T1000 (cell line): ENCODE results near the gene JADE2.
"Not testable (repeated sequence)": the region's sequence is repeated elsewhere in the genome, so short reads cannot be mapped to it uniquely, and the experiment has no call there.

ENCODE experiments used
- DNase-seq: peaks from one replicate; lab custom pipeline; 2025; ENCODE audit warnings: mixed read lengths; lab: John Stamatoyannopoulos, UW

JADE2 gene

DNA sequence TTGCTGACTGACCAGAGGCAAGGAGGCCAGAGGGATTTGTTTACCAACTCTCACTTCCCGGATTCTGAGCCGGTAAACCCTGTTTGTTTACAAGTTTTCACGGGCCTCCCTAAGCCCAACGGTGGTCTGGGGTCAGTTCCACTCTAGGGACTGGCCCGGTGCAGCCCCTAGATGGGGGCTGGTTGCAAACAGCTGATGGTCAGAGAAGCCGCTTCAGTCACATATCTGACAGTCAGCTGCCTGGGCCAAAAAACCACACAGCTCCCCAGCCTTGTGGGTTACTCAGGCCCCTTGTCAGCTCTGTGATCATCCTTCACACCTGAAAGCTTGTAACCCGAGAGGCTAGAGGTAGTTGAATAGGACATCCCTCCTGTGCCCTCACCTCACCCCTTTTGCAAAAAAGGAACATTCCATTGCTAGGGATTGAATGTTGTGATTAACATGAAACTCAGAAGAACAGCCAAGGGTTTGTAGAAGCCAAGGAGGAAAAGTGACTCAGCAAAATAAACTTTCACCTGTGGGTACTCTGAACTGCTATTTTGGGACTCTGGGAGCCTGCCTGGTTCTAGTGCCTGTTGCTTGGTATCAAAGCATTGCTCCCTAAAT lies 66.8 kb downstream of the JADE2 start:
- DNase-seq, result no peak

DNA sequence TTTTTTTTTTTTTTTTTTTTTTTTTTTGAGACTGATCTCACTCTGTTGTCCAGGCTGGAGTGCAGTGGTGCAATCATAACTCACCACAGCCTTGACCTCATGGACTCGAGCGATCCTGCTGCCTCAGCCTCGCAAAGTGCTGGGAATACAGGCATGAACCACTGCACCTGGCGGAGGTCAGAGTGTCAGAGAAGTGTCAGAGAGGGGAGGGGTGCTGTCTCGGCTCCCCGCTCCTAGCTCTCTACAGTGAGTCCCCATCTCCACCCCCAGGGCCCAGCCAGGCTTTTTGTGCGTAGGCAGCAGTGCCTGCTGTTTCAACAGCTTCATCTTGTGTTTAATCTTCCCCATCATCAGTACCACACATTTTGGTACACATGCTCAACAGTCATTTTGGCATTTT lies 68.9 kb downstream of the JADE2 start:
- DNase-seq, result no peak

GRCh38 chr5:134594797-134595457 lies 69.5 kb downstream of the JADE2 start:
- DNase-seq, result no peak

- DNase-seq, result no peak
These were observed 70.0 kb downstream of the JADE2 start for GRCh38 chr5:134595458-134595838.

DNA sequence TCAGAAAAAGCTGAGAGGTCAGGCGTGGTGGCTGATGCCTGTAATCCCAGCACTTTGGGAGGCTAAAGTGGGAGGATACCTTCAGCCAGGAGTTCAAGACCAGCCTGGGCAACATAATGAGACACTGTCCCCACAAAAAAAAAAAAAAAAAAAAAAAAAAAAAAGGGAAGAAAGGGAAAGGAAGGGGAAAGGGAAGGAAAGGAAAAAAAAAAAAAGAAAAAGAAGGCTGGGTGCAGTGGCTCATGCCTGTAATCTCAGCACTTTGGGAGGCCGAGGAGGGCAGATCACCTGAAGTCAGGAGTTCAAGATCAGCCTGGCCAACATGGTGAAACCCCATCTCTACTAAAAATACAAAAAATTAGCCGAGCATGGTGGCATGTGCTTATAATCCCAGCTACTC lies 74.3 kb downstream of the JADE2 start:
- DNase-seq, result not testable (repeated sequence)

DNA sequence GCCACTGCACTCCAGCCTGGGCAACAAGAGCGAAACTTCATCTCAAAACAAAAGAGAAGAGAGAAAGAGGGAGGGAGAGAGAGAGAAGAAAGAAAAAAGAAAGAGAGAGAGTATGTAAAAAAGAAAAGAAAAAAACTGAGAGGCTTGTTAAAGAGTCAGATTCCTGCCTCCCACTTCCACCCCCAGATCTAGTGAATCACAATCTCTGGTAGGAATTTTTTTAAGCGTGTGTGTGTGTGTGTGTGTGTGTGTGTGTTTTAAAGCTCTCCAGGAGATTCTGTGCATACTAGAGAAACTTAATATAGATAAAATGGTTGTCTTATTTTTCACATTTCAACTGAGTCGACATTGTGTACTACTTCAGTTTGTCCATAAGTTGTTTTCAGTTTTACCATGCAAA lies 75.1 kb downstream of the JADE2 start:
- no peak for DNase-seq

GRCh38 chr5:134603059-134603458 lies 77.6 kb downstream of the JADE2 start:
- no peak for DNase-seq

GRCh38 chr5:134604908-134605307 lies 79.4 kb downstream of the JADE2 start:
- DNase-seq, result no peak

DNA sequence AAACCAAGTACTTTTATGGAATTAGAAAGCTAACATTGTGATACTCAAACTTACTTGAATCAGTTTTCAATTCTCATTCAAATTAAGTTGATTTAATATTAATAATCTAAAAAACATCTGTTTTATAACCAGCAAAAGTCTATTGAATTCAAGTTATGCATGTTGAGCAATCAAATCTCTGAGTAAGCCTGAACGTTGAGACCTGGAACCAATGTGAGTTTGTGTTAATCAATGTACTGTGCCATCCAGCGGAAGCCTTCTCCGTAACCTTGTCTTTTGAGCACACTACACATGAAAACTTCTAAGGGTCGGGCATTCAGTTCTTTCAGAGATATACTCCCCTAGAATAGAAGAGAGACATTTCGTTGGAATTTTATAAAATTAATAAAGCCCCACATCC lies 81.3 kb downstream of the JADE2 start:
- DNase-seq, result no peak

DNA sequence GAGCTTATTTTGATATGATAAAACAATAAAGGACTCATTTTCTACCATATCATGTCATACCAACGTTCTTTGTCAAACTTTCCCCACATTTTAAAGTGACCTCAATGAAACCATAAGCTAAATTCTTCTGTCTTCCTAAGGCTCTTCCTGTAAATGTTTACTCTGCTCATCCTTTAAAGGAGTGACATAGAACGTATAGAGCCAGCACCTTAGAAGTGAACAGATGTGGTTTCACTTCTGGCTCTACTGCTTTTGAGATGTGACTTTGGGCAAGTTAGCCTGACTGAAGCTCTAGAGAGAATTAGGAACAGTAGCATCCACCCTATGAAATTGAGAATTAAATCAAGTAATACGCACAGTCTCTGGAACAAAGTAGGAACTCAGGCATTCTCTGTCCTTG lies 83.1 kb downstream of the JADE2 start:
- DNase-seq, result no peak

- DNase-seq, result no peak
These were observed 83.9 kb downstream of the JADE2 start for GRCh38 chr5:134609232-134609851.

- DNase-seq, result no peak
These were observed 85.3 kb downstream of the JADE2 start for GRCh38 chr5:134610725-134611124.

- no peak for DNase-seq
These were observed 86.0 kb downstream of the JADE2 start for GRCh38 chr5:134611515-134611914.

DNA sequence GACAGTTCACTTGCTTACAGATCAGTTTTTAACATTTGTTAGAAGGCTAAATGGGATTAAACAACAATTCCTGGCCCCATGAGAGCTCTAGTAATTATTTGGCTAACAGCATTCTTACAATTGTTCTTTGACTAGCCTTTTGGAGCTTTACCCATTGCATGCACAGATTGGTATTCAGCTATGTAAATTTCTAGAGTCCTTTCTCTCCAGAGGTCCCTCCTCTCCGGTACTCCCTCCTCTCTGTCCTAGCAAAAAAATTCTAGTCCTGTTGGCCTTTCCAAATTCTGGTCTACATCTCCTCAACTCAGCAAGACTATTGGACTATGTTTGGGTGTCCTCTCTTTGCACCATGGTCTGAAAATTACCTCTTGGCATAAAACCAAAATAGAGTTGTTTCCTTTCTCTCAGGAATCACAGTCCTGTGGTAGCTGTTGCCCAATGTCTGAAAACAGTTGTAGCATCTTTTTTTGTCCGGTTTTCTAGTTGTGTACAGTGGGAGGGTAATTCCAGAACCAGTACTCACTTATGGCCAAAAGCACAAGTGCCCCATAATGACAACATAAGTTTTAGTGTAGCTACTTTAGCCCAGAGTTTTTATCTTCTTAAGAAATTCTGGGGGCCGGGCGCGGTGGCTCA lies 89.1 kb downstream of the JADE2 start:
- no peak for DNase-seq

- DNase-seq, result no peak
These were observed 95.2 kb downstream of the JADE2 start for GRCh38 chr5:134620634-134621033.

GRCh38 chr5:134625559-134625958 lies 100.1 kb downstream of the JADE2 start:
- no peak for DNase-seq

- DNase-seq, result no peak
These were observed 101.0 kb downstream of the JADE2 start for GRCh38 chr5:134626369-134627014.
